GM18951 (cell line): Measurements from ENCODE around the gene PTPRD.

Source experiments
- POLR2A ChIP-seq: IDR thresholded peaks from 4 replicates; pipeline ENCODE4 v1.6.1; 2011; ENCODE audit warnings: mild to moderate bottlenecking; ENCODE audit not compliant: insufficient read length, insufficient read depth; ENCODE audit errors: extremely low read depth
- in situ Hi-C: fragments of 300-500 bp; cut with MboI; formaldehyde crosslinking; loops from one replicate; pipeline ENCODE4 v1.12.0; 2022; ENCODE audit warnings: low sequenced_read_pairs, mixed read lengths, inconsistent platforms; ENCODE audit not compliant: unreplicated experiment

Gene PTPRD

GRCh38 chr9:8622222-8622802 lies 1990.5 kb downstream of the PTPRD start:
- in situ Hi-C loops: no loop called here
- TF ChIP-seq POLR2A: no peak

- no peak for TF ChIP-seq POLR2A
- in situ Hi-C loops: no loop called here
Measured at GRCh38 chr9:8621416-8621815, 1991.4 kb downstream of the PTPRD start.

- no peak for TF ChIP-seq POLR2A
- in situ Hi-C loops: no loop called here
Measured at GRCh38 chr9:8616414-8616813, 1996.4 kb downstream of the PTPRD start.

GRCh38 chr9:8614926-8615440 lies 1997.8 kb downstream of the PTPRD start:
- in situ Hi-C loops: no loop called here
- no peak for TF ChIP-seq POLR2A

- TF ChIP-seq POLR2A: no peak
- in situ Hi-C loops: no loop called here
Measured at GRCh38 chr9:8613346-8613825, 1999.4 kb downstream of the PTPRD start.

- TF ChIP-seq POLR2A: no peak
- in situ Hi-C loops: no loop called here
Measured at GRCh38 chr9:8611153-8611552, 2001.6 kb downstream of the PTPRD start.

- in situ Hi-C loops: no loop called here
- no peak for TF ChIP-seq POLR2A
Measured at GRCh38 chr9:8610256-8610655, 2002.5 kb downstream of the PTPRD start.

GRCh38 chr9:8605096-8605495 lies 2007.7 kb downstream of the PTPRD start:
- TF ChIP-seq POLR2A: no peak
- in situ Hi-C loops: no loop called here

GRCh38 chr9:8604201-8604600 lies 2008.6 kb downstream of the PTPRD start:
- no peak for TF ChIP-seq POLR2A
- in situ Hi-C loops: no loop called here

GRCh38 chr9:8600914-8601680 lies 2011.7 kb downstream of the PTPRD start:
- in situ Hi-C loops: no loop called here
- TF ChIP-seq POLR2A: no peak

GRCh38 chr9:8599937-8600336 lies 2012.9 kb downstream of the PTPRD start:
- TF ChIP-seq POLR2A: no peak
- in situ Hi-C loops: no loop called here

- no peak for TF ChIP-seq POLR2A
- in situ Hi-C loops: no loop called here
Measured at GRCh38 chr9:8589476-8589875, 2023.3 kb downstream of the PTPRD start.

- in situ Hi-C loops: no loop called here
- TF ChIP-seq POLR2A: no peak
Measured at GRCh38 chr9:8585036-8585435, 2027.8 kb downstream of the PTPRD start.

GRCh38 chr9:8579661-8580060 lies 2033.1 kb downstream of the PTPRD start:
- TF ChIP-seq POLR2A: no peak

GRCh38 chr9:8576741-8577140 lies 2036.1 kb downstream of the PTPRD start:
- TF ChIP-seq POLR2A: no peak
- in situ Hi-C loops: no loop called here

More at GRCh38 chr9:8579661-8580060, 2033.1 kb downstream of the PTPRD start:
- in situ Hi-C loops: no loop called here
